Nephron progenitor cell (in vitro differentiated cells): ENCODE measurements around the gene POLR1G.

Source experiments
- DNase-seq: peaks from one replicate; pipeline ENCODE4 v3.0.0; 2021
- H3K27ac Mint-ChIP-seq: 2 replicates; pipeline ENCODE4 v1.8.0; 2021; ENCODE audit warnings: mild to moderate bottlenecking, moderate library complexity, mixed read lengths
- H3K27me3 Mint-ChIP-seq: 2 replicates; pipeline ENCODE4 v1.8.0; 2021; ENCODE audit warnings: mild to moderate bottlenecking, low read depth, mixed read lengths; ENCODE audit not compliant: poor library complexity
- H3K36me3 Mint-ChIP-seq: 2 replicates; pipeline ENCODE4 v1.8.0; 2021; ENCODE audit warnings: low read depth, mixed read lengths
- H3K4me1 Mint-ChIP-seq: 2 replicates; pipeline ENCODE4 v1.8.0; 2021; ENCODE audit warnings: mixed read lengths
- H3K4me3 Mint-ChIP-seq: 2 replicates; pipeline ENCODE4 v1.8.0; 2021; ENCODE audit warnings: mild to moderate bottlenecking, moderate library complexity, mixed read lengths
- H3K9me3 Mint-ChIP-seq: 2 replicates; pipeline ENCODE4 v1.8.0; 2021; ENCODE audit warnings: mild to moderate bottlenecking, moderate library complexity, mixed read lengths
- CTCF ChIP-seq: fragments of 200-600 bp; sonication (generic); IDR thresholded peaks from 2 replicates; pipeline ENCODE4 v1.5.0; 2021; ENCODE audit warnings: antibody characterized with exemption

Gene POLR1G

GRCh38 chr19:45444318-45445041 is 38.0 kb downstream of the POLR1G start:
- Mint-ChIP-seq H3K4me3 (peak overlapping the region; percentile 92), H3K9me3 (no peaks in the 10 kb centered on the region), H3K27me3 (peaks cover 8% of the 10 kb centered on the region), H3K27ac (peak overlapping the region; percentile 100), H3K36me3 (no peaks in the 10 kb centered on the region), H3K4me1 (peaks cover 63% of the 10 kb centered on the region)
- TF ChIP-seq CTCF = no peak
- peak; percentile 99 for DNase-seq

DNA sequence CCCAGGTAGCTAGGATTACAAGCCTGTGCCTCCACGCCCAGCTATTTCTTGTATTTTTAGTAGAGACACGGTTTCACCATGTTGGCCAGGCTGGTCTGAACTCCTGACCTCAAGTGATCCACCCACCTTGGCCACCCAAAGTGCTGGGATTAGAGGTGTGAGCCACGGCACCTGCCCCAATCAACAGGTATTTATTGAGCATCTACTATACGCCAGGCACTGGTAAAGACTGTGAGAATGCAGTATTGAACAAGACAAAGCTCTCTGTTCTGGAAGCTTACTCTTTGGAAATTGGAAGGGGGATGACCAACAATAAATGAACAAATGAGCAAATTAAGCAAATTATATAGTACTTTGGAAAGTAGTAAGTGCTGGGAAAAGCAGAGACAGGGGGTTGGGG is 38.7 kb downstream of the POLR1G start:
- Mint-ChIP-seq H3K4me3 (peak overlapping the region; percentile 78), H3K27ac (peak overlapping the region; percentile 98), H3K36me3 (no peaks in the 10 kb centered on the region), H3K9me3 (no peaks in the 10 kb centered on the region), H3K4me1 (peaks cover 64% of the 10 kb centered on the region), H3K27me3 (peaks cover 8% of the 10 kb centered on the region)
- no peak for DNase-seq
- TF ChIP-seq CTCF = no peak

GRCh38 chr19:45446295-45446694 is 39.9 kb downstream of the POLR1G start:
- no peak overlapping the region for H3K4me3 Mint-ChIP-seq
- no peak for TF ChIP-seq CTCF
- H3K9me3 Mint-ChIP-seq = no peaks in the 10 kb centered on the region
- no peak for DNase-seq
- peak overlapping the region; percentile 42 for H3K27ac Mint-ChIP-seq
- H3K27me3 Mint-ChIP-seq = peaks cover 16% of the 10 kb centered on the region
- no peaks in the 10 kb centered on the region for H3K36me3 Mint-ChIP-seq
- H3K4me1 Mint-ChIP-seq = peaks cover 59% of the 10 kb centered on the region

DNA sequence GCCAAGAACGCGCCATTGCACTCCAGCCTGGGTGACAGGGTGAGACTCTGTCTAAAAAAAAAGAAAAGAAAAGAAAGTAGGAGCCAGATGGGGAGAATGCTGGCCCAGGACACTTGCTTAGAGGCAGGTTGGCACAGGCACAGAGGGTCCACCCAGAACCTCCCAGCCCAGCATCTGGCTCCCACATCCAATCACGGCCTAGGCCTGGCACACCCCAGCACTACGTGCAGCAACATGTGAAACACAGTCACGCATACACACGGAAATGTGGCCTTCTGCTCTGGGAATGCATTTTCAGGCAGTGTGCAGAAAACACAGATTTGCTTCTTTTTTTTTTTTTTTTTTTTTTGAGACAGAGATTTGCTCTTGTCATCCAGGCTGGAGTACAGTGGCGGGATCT is 40.5 kb downstream of the POLR1G start:
- Mint-ChIP-seq H3K27me3 (peaks cover 21% of the 10 kb centered on the region), H3K4me3 (no peak overlapping the region), H3K27ac (no peak overlapping the region), H3K4me1 (peaks cover 64% of the 10 kb centered on the region), H3K36me3 (no peaks in the 10 kb centered on the region), H3K9me3 (peaks cover under 1% of the 10 kb centered on the region)
- no peak for DNase-seq
- no peak for TF ChIP-seq CTCF

GRCh38 chr19:45448425-45448756 is 41.9 kb downstream of the POLR1G start:
- Mint-ChIP-seq H3K27me3 (peaks cover 21% of the 10 kb centered on the region), H3K9me3 (peaks cover 5% of the 10 kb centered on the region), H3K4me3 (peak overlapping the region; percentile 0), H3K36me3 (no peaks in the 10 kb centered on the region), H3K27ac (peak overlapping the region; percentile 91), H3K4me1 (peaks cover 53% of the 10 kb centered on the region)
- no peak for TF ChIP-seq CTCF
- DNase-seq = no peak

- DNase-seq = no peak
- Mint-ChIP-seq H3K27ac (no peak overlapping the region), H3K36me3 (no peaks in the 10 kb centered on the region), H3K27me3 (peaks cover 24% of the 10 kb centered on the region), H3K9me3 (peaks cover 5% of the 10 kb centered on the region), H3K4me3 (peak overlapping the region; percentile 64), H3K4me1 (peaks cover 53% of the 10 kb centered on the region)
- TF ChIP-seq CTCF = no peak
These were observed 42.4 kb downstream of the POLR1G start for GRCh38 chr19:45448887-45449299.
